Esophagus (tissue), 2 donors: ENCODE measurements around the gene ERRFI1. TPM values are rescaled to one million over a fixed set of nuclear protein-coding genes. Genes with fewer than 3 reads are reported as not detected.
"Not testable (repeated sequence)": the region's sequence is repeated elsewhere in the genome, so short reads cannot be mapped to it uniquely, and the experiment has no call there.

Experiments
- H3K27ac ChIP-seq, 2 donors: one replicate each; pipeline ENCODE4 v1.5.1; 2013; ENCODE audit warnings: low read depth in 2 of 2, mild to moderate bottlenecking in 2 of 2, inconsistent platforms in 1 of 2, low read length in 1 of 2, moderate library complexity in 1 of 2
- H3K27me3 ChIP-seq, 2 donors: one replicate each; pipeline ENCODE4 v1.6.1; 2013; ENCODE audit warnings: low read length in 2 of 2, control low read depth in 1 of 2, mild to moderate bottlenecking in 1 of 2; ENCODE audit not compliant: insufficient read depth in 2 of 2, control insufficient read depth in 1 of 2
- H3K36me3 ChIP-seq, 2 donors: one replicate each; pipeline ENCODE4 v1.6.1; 2013; ENCODE audit warnings: low read length in 1 of 2; ENCODE audit not compliant: control insufficient read depth in 2 of 2, insufficient read depth in 2 of 2
- H3K4me1 ChIP-seq, 2 donors: one replicate each; pipeline ENCODE4 v1.6.1; 2013; ENCODE audit warnings: low read length in 1 of 2; ENCODE audit not compliant: control insufficient read depth in 2 of 2, insufficient read depth in 2 of 2
- H3K4me3 ChIP-seq, 2 donors: one replicate each; pipeline ENCODE4 v1.5.1; 2013; ENCODE audit warnings: low read length in 2 of 2, mild to moderate bottlenecking in 2 of 2, low read depth in 1 of 2, moderate library complexity in 1 of 2
- H3K9me3 ChIP-seq, 2 donors: one replicate each; pipeline ENCODE4 v1.6.1; 2013; ENCODE audit warnings: mild to moderate bottlenecking in 2 of 2, low read depth in 1 of 2, low read length in 1 of 2, moderate library complexity in 1 of 2; ENCODE audit not compliant: control insufficient read depth in 2 of 2, insufficient read depth in 1 of 2
- WGBS, 2 donors: extraction: QIAGEN DNeasy Blood & Tissue Kit; methylation state at CpG; one replicate each; pipeline ENCODE4 v1.1.7; 2013; 5-methylcytosine and 5-hydroxymethylcytosine counted together
- polyA plus RNA-seq, 2 donors: library from polyadenylated mRNA; stranded (reverse); fragments of 200-250 nt; gene quantifications; one replicate each; pipeline ENCODE4 v1.2.3, GENCODE V29; 2013
- donor health status: healthy with polysubstance abuse.
- donor health status: Bipolar disorder and iron deficiency.

The ERRFI1 gene
- polyA plus RNA-seq, 2 donors, result 18.2 to 21.3 TPM

- H3K4me3 ChIP-seq, result no peak overlapping the region
- peak overlapping the region; percentile 53 to 62 for H3K27ac ChIP-seq
- H3K9me3 ChIP-seq, result no peaks in the 10 kb centered on the region
- 66% methylated on average over 11 of the region's 11 CpGs for WGBS, 2 donors
- no peaks in the 10 kb centered on the region for H3K27me3 ChIP-seq
- peaks cover 0 to 3% of the 10 kb centered on the region in 2 donors for H3K4me1 ChIP-seq
- no peaks in the 10 kb centered on the region for H3K36me3 ChIP-seq
These were observed 35.7 kb upstream of the ERRFI1 start for GRCh38 chr1:8061673-8062386.

- H3K9me3 ChIP-seq, result no peaks in the 10 kb centered on the region
- H3K4me3 ChIP-seq, result no peak overlapping the region
- H3K27ac ChIP-seq, result peak overlapping the region; percentile 38 to 67
- H3K27me3 ChIP-seq, result no peaks in the 10 kb centered on the region
- peaks cover 0 to 5% of the 10 kb centered on the region in 2 donors for H3K4me1 ChIP-seq
- H3K36me3 ChIP-seq, result no peaks in the 10 kb centered on the region
These were observed 35.1 kb upstream of the ERRFI1 start for GRCh38 chr1:8061210-8061609.

- H3K9me3 ChIP-seq, result no peaks in the 10 kb centered on the region
- H3K27ac ChIP-seq, result peak overlapping the region; percentile 16 to 39
- H3K36me3 ChIP-seq, result no peaks in the 10 kb centered on the region
- 69 to 78% methylated on average over 6 of the region's 6 CpGs for WGBS, 2 donors
- peaks cover 0 to 5% of the 10 kb centered on the region in 2 donors for H3K4me1 ChIP-seq
- no peak overlapping the region for H3K4me3 ChIP-seq
- H3K27me3 ChIP-seq, result no peaks in the 10 kb centered on the region
These were observed 33.1 kb upstream of the ERRFI1 start for GRCh38 chr1:8059161-8059622.

- not testable (repeated sequence) for H3K9me3 ChIP-seq, H3K4me1 ChIP-seq
These were observed 31.7 kb upstream of the ERRFI1 start for GRCh38 chr1:8057779-8058178.

GRCh38 chr1:8055973-8056372 lies 29.9 kb upstream of the ERRFI1 start:
- 49 to 71% methylated on average over 4 of the region's 4 CpGs for WGBS, 2 donors
- Histone ChIP-seq H3K27ac (peak overlapping the region in 1 of 2 donors; percentile 37), H3K9me3 (no peaks in the 10 kb centered on the region), H3K36me3 (no peaks in the 10 kb centered on the region), H3K27me3 (no peaks in the 10 kb centered on the region), H3K4me1 (peaks cover 0 to 2% of the 10 kb centered on the region in 2 donors), H3K4me3 (no peak overlapping the region)

More at GRCh38 chr1:8057779-8058178, 31.7 kb upstream of the ERRFI1 start:
- not testable (repeated sequence) for H3K36me3 ChIP-seq, H3K27me3 ChIP-seq, H3K4me3 ChIP-seq
- H3K27ac ChIP-seq, result peak overlapping the region in 1 of 2 donors; percentile 3
- 82 to 90% methylated on average over 7 of the region's 7 CpGs for whole genome bisulfite sequencing, 2 donors

GRCh38 chr1:8053878-8054567 lies 27.9 kb upstream of the ERRFI1 start:
- no peaks in the 10 kb centered on the region for H3K27me3 ChIP-seq
- no peak overlapping the region for H3K27ac ChIP-seq
- no peaks in the 10 kb centered on the region for H3K9me3 ChIP-seq
- peaks cover 0 to 2% of the 10 kb centered on the region in 2 donors for H3K4me1 ChIP-seq
- 69 to 71% methylated on average over 5 of the region's 5 CpGs for WGBS, 2 donors
- H3K36me3 ChIP-seq, result no peaks in the 10 kb centered on the region
- H3K4me3 ChIP-seq, result no peak overlapping the region

GRCh38 chr1:8051650-8052049 lies 25.5 kb upstream of the ERRFI1 start:
- Histone ChIP-seq H3K27ac (no peak overlapping the region), H3K36me3 (no peaks in the 10 kb centered on the region)

GRCh38 chr1:8049229-8049628 lies 23.1 kb upstream of the ERRFI1 start:
- H3K4me1 ChIP-seq, H3K9me3 ChIP-seq, H3K27me3 ChIP-seq, H3K27ac ChIP-seq, H3K4me3 ChIP-seq, H3K36me3 ChIP-seq: not testable (repeated sequence)
- WGBS, 2 donors, result 94 to 96% methylated on average over 4 of the region's 4 CpGs

More at GRCh38 chr1:8051650-8052049, 25.5 kb upstream of the ERRFI1 start:
- no peak overlapping the region for H3K4me3 ChIP-seq
- H3K4me1 ChIP-seq, result peaks cover under 1% of the 10 kb centered on the region in 2 donors
- no peaks in the 10 kb centered on the region for H3K27me3 ChIP-seq
- no peaks in the 10 kb centered on the region for H3K9me3 ChIP-seq
- WGBS, 2 donors, result 96 to 99% methylated on average over 4 of the region's 4 CpGs

GRCh38 chr1:8047686-8048445 lies 21.8 kb upstream of the ERRFI1 start:
- 31 to 48% methylated on average over 7 of the region's 7 CpGs for WGBS, 2 donors
- Histone ChIP-seq H3K4me3 (no peak overlapping the region), H3K4me1 (peaks cover 0 to 3% of the 10 kb centered on the region in 2 donors), H3K27me3 (no peaks in the 10 kb centered on the region), H3K9me3 (no peaks in the 10 kb centered on the region), H3K36me3 (no peaks in the 10 kb centered on the region), H3K27ac (peak overlapping the region; percentile 22 to 41)
